Osteoblast (primary cell): ENCODE data around the gene PRRX1. TPM values are rescaled to one million over a fixed set of nuclear protein-coding genes. Genes with fewer than 3 reads are reported as not detected.

ENCODE experiments used
- DNase-seq: peaks from one replicate; pipeline ENCODE4 v3.0.0; 2011; ENCODE audit warnings: low spot score, mixed read lengths; ENCODE audit not compliant: insufficient read length; ENCODE audit errors: missing footprints
- H2AFZ ChIP-seq: 2 replicates; pipeline ENCODE4 v1.6.0; 2011; ENCODE audit warnings: mild to moderate bottlenecking, low read length
- H3K27ac ChIP-seq: 2 replicates; pipeline ENCODE4 v1.5.1; 2011; ENCODE audit warnings: mild to moderate bottlenecking, low read depth, low read length, moderate library complexity
- H3K27me3 ChIP-seq: 2 replicates; pipeline ENCODE4 v1.6.0; 2012; ENCODE audit warnings: mild to moderate bottlenecking, control low read depth, inconsistent platforms, low read length, moderate library complexity; ENCODE audit not compliant: insufficient read depth
- H3K36me3 ChIP-seq: 2 replicates; pipeline ENCODE4 v1.5.1; 2011; ENCODE audit warnings: mild to moderate bottlenecking, low read length, control low read depth, moderate library complexity; ENCODE audit not compliant: insufficient read depth
- H3K4me1 ChIP-seq: 2 replicates; pipeline ENCODE4 v1.5.1; 2011; ENCODE audit warnings: mild to moderate bottlenecking, low read length, control low read depth, moderate library complexity; ENCODE audit not compliant: insufficient read depth
- H3K4me2 ChIP-seq: 2 replicates; pipeline ENCODE4 v1.6.0; 2011; ENCODE audit warnings: mild to moderate bottlenecking, low read length; ENCODE audit not compliant: insufficient read depth
- H3K4me3 ChIP-seq: fragments of 200-600 bp; sonication (generic); 3 replicates; pipeline ENCODE4 v1.5.1; 2012; ENCODE audit warnings: mild to moderate bottlenecking, low read length, inconsistent platforms; ENCODE audit not compliant: insufficient read depth
- H3K79me2 ChIP-seq: 2 replicates; pipeline ENCODE4 v1.6.0; 2012; ENCODE audit warnings: mild to moderate bottlenecking, low read length, control low read depth, inconsistent platforms; ENCODE audit not compliant: insufficient read depth
- H3K9me3 ChIP-seq: 2 replicates; pipeline ENCODE4 v1.5.1; 2011; ENCODE audit warnings: low read depth, low read length, control low read depth
- H4K20me1 ChIP-seq: 2 replicates; pipeline ENCODE4 v1.6.0; 2012; ENCODE audit warnings: mild to moderate bottlenecking, low read length, control low read depth; ENCODE audit not compliant: insufficient read depth
- CTCF ChIP-seq: IDR thresholded peaks from 2 replicates; pipeline ENCODE4 v1.5.1; 2011; ENCODE audit warnings: mild to moderate bottlenecking, low read depth, low read length, moderate library complexity; ENCODE audit errors: extremely low read depth
- total RNA-seq: library from RNA; depleted of rRNA; stranded (reverse); fragments of >200 nt; gene quantifications from 2 replicates; pipeline ENCODE4 v1.2.3, GENCODE V29; 2012

PRRX1 gene
- total RNA-seq, 1 donor: 307 TPM

- no peak overlapping the region for H2AFZ ChIP-seq
- H3K79me2 ChIP-seq: peaks cover 79% of the 10 kb centered on the region
- TF ChIP-seq CTCF: no peak
- DNase-seq: no peak
- no peaks in the 10 kb centered on the region for H4K20me1 ChIP-seq
- H3K36me3 ChIP-seq: peaks cover 4% of the 10 kb centered on the region
- H3K9me3 ChIP-seq: no peaks in the 10 kb centered on the region
- peak overlapping the region; percentile 40 for H3K4me2 ChIP-seq
- no peak overlapping the region for H3K4me3 ChIP-seq
- H3K27ac ChIP-seq: peak overlapping the region; percentile 92
- H3K4me1 ChIP-seq: peaks cover 60% of the 10 kb centered on the region
- H3K27me3 ChIP-seq: no peaks in the 10 kb centered on the region
Observed at GRCh38 chr1:170714163-170714562, 50.2 kb downstream of the PRRX1 start.

- no peaks in the 10 kb centered on the region for H3K27me3 ChIP-seq
- peaks cover 52% of the 10 kb centered on the region for H3K4me1 ChIP-seq
- no peaks in the 10 kb centered on the region for H4K20me1 ChIP-seq
- peak overlapping the region; percentile 40 for H3K4me2 ChIP-seq
- TF ChIP-seq CTCF: no peak
- no peak for DNase-seq
- peaks cover 75% of the 10 kb centered on the region for H3K79me2 ChIP-seq
- peak overlapping the region; percentile 92 for H3K27ac ChIP-seq
- peaks cover 11% of the 10 kb centered on the region for H3K36me3 ChIP-seq
- no peak overlapping the region for H2AFZ ChIP-seq
- no peaks in the 10 kb centered on the region for H3K9me3 ChIP-seq
- no peak overlapping the region for H3K4me3 ChIP-seq
Observed at GRCh38 chr1:170714938-170715337, 51.0 kb downstream of the PRRX1 start.

DNA sequence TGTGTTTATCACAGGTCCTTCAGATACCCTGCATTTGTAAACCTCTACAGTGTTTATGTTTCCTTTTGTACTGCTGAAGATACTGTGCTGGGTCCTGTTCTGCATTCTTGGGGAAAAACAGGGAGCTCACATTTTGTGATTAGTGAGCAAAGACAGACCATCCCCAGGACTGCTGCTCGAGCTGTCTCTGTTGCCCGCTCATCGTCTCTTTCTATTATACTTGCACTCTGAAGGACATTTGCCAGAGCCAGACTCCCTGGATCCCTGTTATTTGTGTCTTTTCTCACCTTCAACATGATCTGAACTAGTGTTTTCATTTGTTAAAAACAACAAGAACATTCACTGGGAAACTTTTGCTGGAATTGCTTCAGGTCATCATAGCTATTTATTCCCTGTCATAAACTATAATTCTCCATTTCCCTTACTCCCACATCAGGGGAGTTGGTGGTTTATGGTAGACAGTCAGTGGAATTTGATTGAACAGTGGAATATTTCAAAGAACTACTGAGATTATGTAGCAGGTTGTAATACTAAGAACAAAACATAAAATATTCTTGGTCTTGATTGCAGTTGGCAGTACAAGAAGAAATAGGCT, 53.0 kb downstream of the PRRX1 start:
- H3K27ac ChIP-seq: peak overlapping the region; percentile 11
- peaks cover 42% of the 10 kb centered on the region for H3K4me1 ChIP-seq
- H3K4me3 ChIP-seq: no peak overlapping the region
- H3K79me2 ChIP-seq: peaks cover 76% of the 10 kb centered on the region
- DNase-seq: no peak
- no peak overlapping the region for H3K4me2 ChIP-seq
- no peaks in the 10 kb centered on the region for H3K27me3 ChIP-seq
- H3K36me3 ChIP-seq: peaks cover 31% of the 10 kb centered on the region
- no peak overlapping the region for H2AFZ ChIP-seq
- no peaks in the 10 kb centered on the region for H3K9me3 ChIP-seq
- H4K20me1 ChIP-seq: no peaks in the 10 kb centered on the region
- no peak for TF ChIP-seq CTCF

DNA sequence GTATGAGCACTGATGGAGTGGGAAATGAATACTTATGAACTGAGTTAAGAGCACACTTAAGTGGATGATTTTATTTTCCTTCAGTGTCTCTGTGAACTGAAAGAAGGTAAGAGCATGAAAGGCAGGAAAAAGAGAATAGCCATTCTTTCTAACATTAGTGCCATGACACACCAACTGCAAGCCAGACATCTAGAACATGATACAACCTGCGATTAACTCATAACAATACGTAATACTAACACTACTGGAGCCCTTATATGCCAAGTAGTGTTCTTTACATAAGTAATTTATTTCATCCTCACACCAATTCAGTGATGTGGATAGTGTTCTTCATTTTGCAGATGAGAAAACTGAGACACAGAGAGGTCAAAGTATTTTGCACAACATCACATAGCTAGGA, 56.7 kb downstream of the PRRX1 start:
- Histone ChIP-seq H3K27me3 (no peaks in the 10 kb centered on the region), H3K9me3 (no peaks in the 10 kb centered on the region), H3K36me3 (peaks cover 54% of the 10 kb centered on the region), H3K79me2 (peaks cover 66% of the 10 kb centered on the region), H4K20me1 (no peaks in the 10 kb centered on the region), H3K27ac (no peak overlapping the region), H3K4me3 (no peak overlapping the region), H2AFZ (no peak overlapping the region), H3K4me1 (peaks cover 17% of the 10 kb centered on the region), H3K4me2 (no peak overlapping the region)
- TF ChIP-seq CTCF: no peak
- DNase-seq: no peak
